ENCODE measurements around the gene CCDC70.

The CCDC70 gene

DNA sequence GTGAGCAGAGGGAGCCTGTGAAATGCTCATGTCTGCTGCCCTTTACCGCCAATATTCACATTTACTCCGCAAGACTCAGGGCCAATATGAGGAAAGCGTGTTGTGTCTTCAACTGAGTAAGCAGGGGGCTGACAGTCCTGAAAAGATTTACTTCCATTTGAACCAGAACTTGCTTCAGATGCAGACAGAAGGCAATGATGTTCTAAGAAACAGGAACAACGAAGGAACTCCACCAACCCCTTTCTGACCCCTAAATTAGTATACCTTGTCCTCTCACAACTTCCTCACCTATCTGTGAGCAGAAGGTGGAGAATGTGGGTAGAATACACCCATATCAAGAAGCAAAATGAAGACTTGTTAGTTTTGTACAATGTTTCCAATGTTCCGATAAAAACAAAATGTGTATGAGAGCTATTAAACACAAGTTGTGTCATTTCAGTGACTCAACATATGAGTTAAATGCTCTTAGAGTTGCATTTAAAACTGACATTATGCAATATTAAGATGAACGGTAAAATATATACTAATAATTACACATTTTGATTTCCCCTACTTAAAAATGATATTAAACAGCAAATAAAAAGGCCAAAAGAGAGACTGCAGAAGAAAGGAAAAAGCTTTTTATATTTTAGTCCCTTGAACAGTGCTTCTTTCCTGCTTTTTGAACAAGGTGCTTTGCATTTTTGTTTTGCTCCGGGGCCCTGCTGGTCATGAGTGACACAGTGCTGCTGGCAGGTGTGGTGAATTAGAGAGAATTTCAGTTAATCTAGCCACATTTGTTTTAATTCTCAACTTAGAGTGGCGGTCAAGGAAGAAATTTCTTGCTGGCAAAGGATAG is 32.8 kb upstream of the CCDC70 start:
- TF ChIP-seq, protein P1, sequence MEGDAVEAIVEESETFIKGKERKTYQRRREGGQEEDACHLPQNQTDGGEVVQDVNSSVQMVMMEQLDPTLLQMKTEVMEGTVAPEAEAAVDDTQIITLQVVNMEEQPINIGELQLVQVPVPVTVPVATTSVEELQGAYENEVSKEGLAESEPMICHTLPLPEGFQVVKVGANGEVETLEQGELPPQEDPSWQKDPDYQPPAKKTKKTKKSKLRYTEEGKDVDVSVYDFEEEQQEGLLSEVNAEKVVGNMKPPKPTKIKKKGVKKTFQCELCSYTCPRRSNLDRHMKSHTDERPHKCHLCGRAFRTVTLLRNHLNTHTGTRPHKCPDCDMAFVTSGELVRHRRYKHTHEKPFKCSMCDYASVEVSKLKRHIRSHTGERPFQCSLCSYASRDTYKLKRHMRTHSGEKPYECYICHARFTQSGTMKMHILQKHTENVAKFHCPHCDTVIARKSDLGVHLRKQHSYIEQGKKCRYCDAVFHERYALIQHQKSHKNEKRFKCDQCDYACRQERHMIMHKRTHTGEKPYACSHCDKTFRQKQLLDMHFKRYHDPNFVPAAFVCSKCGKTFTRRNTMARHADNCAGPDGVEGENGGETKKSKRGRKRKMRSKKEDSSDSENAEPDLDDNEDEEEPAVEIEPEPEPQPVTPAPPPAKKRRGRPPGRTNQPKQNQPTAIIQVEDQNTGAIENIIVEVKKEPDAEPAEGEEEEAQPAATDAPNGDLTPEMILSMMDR (IDR thresholded peaks at IDR 0.05; ENCODE audit: low read depth, low read length): no peak
- H3K4me3 ChIP-seq (replicated peaks in 1 of 2; ENCODE audit: low read depth in 2 of 2, low read length in 2 of 2): no peak overlapping the region
- DNase-seq (ENCODE audit: low read depth in 2 of 2): no peak

DNA sequence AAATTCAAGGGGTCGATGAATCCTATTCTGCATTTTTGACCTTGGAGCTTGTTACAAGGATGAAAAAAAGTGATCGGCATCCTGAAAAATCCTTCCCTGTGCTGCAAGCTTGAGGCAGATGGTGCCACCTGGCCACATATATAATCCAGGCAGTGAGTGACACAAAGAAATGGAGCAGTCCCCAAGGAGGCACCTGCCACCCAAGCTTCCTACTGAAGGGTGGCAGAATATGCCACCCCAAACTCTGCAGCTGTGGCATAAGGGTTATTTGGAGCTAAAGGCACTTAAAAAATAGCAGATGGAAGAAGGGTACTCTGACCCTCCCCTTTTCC is 32.2 kb upstream of the CCDC70 start:
- TF ChIP-seq, protein P1 (IDR thresholded peaks at IDR 0.05; ENCODE audit: low read depth, low read length): no peak
- no peak overlapping the region for H3K4me3 ChIP-seq (replicated peaks in 1 of 2; ENCODE audit: low read depth in 2 of 2, low read length in 2 of 2)
- no peak for DNase-seq (ENCODE audit: low read depth in 2 of 2)

DNA sequence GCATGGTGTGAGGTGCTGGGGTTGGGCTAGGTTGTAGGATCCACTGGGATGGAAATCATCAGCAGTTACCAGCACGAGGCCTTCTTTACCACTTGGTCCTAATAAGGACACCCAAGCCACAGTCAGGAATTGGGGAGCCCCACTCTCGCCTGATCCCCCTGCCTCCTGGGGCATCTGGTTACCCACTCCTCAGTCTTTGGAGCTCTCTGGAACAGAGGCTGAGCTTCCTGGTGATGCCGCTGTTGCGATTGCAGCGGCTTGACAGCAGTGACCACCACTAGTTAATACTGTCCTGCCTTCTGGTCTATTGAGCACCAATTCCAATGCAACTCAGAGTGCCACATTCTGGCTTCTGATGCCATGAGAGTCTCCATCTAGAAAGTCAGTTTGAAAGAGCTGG is 30.2 kb upstream of the CCDC70 start:
- TF ChIP-seq, protein P1 (IDR thresholded peaks at IDR 0.05; ENCODE audit: low read depth, low read length): no peak
- no peak overlapping the region for H3K4me3 ChIP-seq (replicated peaks in 1 of 2; ENCODE audit: low read depth in 2 of 2, low read length in 2 of 2)
- no peak for DNase-seq (ENCODE audit: low read depth in 2 of 2)

DNA sequence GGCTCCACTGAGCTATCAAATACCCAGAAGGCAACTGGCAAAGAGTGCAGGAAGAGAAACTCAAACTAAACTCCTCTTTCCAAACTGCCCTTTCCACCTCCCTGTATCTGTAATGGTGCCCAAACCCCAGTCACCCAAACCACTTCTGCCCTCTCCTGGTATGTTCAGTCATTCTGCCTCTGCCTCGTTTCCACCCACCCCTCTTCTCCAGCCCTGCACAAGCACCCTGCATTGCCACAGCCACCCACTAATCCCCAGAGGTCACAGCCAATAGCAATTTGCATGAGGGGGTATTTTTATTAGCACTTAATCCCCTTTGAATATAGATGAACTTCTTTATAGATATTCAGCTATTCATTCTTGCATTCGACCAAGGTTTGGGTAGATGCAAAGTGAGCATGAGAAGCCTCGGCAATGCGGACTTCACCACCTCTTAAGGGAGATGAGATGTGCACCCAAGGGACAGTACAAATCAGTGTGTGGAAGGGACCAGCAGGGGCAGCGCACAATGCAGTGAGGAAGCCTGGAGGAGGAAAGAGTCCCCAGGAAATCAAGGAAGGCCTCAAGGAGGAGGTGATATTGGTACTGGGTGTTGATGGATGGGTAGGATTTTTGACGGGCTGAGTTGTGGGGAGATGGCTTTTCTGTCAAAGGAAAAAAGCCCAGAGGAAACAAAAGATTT is 29.2 kb upstream of the CCDC70 start:
- TF ChIP-seq, protein P1 (IDR thresholded peaks at IDR 0.05; ENCODE audit: low read depth, low read length): peak; percentile 45
- DNase-seq (ENCODE audit: low read depth in 2 of 2): peak; percentile 36 to 62
- no peak overlapping the region for H3K4me3 ChIP-seq (replicated peaks in 1 of 2; ENCODE audit: low read depth in 2 of 2, low read length in 2 of 2)

DNA sequence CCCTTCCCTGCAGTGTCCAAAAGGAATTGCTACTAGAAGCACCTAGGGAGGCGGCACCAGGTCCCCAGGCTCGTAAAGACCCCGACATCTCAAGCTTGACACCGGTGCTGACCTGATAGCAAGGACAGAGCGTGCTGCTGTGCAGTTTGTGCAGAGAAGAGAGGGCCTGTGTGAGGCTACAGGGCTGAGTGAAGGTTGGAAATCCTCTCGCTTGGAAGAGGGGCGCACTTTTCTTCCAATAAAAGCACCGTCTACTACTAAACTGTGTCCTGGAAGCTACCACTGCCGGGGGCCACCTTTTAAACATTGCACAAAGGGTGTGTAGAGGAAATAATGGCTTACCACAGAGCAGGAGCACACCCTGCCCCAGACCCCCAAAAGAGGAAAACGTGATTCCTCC is 27.8 kb upstream of the CCDC70 start:
- no peak overlapping the region for H3K4me3 ChIP-seq (replicated peaks in 1 of 2; ENCODE audit: low read depth in 2 of 2, low read length in 2 of 2)
- TF ChIP-seq, protein P1 (IDR thresholded peaks at IDR 0.05; ENCODE audit: low read depth, low read length): no peak
- no peak for DNase-seq (ENCODE audit: low read depth in 2 of 2)

DNA sequence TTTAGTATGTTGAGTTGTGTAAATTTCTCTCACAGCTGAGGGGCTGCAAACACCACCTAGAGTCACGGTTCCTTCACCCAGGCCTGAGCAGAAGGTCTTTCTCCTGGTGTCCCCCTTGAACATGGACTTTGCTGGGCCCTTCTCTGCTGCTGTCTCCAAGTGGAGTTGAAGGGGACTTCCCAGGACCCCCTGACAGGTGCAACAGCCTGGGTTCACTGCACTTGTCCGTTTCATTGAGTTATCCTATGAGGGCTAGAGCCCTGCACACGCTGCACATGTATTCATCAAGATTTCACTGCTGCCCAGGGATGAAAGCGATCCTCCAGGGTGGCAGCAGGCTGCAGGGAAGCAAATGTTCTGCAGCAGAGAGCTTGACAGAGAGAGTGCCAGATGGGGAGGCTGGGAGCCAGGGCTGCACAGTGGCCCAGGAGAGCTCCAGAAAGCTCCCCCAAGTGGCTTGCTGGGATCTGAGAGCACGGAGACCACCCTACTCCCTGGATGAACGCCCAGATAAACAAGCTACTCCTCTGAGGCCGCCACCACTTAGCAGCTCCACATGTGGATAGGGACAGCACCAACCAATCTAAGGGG is 27.1 kb upstream of the CCDC70 start:
- H3K4me3 ChIP-seq (replicated peaks in 1 of 2; ENCODE audit: low read depth in 2 of 2, low read length in 2 of 2): no peak overlapping the region
- DNase-seq (ENCODE audit: low read depth in 2 of 2): no peak

More for the DNA sequence above, 27.1 kb upstream of the CCDC70 start:
- TF ChIP-seq, protein P1 (IDR thresholded peaks at IDR 0.05; ENCODE audit: low read depth, low read length): no peak

Data from cardiac fibroblast (primary cell).